ENCODE measurements around the gene TOMM5. TPM values are rescaled to one million over a fixed set of nuclear protein-coding genes. Genes with fewer than 3 reads are reported as not detected.

The TOMM5 gene
- polyA plus RNA-seq, 1 of the 3 experiments (the other 2 are of a cell fraction) = 255 TPM

DNA sequence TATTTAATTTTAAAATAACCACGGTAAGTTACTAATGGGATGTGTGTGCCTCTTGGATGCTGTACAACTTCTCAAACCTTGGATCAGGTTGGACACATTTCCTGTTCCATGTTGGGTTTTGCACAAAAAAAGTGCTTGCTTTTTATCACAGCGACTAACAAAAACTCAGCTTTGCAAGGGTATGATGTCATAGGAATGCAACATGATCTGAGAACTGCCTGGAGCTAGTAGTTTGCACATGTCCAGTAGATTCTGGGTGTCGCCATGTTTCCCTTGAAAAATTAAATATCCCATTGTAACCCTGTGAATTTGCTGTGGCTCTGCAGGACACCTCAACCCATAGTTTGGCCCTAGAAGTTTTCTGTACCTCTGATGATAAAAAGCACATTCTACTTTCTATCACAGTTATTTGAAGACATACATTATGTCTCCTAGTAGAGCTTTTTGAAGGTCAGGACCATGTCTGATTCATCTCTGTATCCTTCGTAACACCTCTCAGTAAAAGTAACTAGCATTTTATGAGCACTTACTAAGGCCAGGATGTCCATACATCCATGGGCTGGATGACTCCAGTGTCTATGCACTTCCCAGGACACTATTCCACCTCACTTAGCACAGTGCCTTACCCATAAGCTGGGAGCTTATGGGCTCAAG lies 46.8 kb upstream of the TOMM5 start (continued):
- TF ChIP-seq, protein P1, sequence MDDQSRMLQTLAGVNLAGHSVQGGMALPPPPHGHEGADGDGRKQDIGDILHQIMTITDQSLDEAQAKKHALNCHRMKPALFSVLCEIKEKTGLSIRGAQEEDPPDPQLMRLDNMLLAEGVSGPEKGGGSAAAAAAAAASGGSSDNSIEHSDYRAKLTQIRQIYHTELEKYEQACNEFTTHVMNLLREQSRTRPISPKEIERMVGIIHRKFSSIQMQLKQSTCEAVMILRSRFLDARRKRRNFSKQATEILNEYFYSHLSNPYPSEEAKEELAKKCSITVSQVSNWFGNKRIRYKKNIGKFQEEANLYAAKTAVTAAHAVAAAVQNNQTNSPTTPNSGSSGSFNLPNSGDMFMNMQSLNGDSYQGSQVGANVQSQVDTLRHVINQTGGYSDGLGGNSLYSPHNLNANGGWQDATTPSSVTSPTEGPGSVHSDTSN (IDR thresholded peaks at IDR 0.05) = no peak
- TF ChIP-seq FOSL2 (IDR thresholded peaks at IDR 0.05; ENCODE audit: borderline replicate concordance, low read depth) (no peak), MEF2A (IDR thresholded peaks at IDR 0.05; ENCODE audit: borderline replicate concordance, low read depth) (no peak), JUND (IDR thresholded peaks at IDR 0.05) (no peak), GATA2 (CRISPR knock-in tag; IDR thresholded peaks at IDR 0.05) (no peak), NFIC (IDR thresholded peaks at IDR 0.05; ENCODE audit: borderline replicate concordance) (no peak), EZH2phosphoT487 (IDR thresholded peaks at IDR 0.05; ENCODE audit: borderline replicate concordance, low read depth) (no peak), SIN3A (IDR thresholded peaks at IDR 0.05; ENCODE audit: borderline replicate concordance, low read depth, low read length) (no peak)
- TF ChIP-seq, protein P2, sequence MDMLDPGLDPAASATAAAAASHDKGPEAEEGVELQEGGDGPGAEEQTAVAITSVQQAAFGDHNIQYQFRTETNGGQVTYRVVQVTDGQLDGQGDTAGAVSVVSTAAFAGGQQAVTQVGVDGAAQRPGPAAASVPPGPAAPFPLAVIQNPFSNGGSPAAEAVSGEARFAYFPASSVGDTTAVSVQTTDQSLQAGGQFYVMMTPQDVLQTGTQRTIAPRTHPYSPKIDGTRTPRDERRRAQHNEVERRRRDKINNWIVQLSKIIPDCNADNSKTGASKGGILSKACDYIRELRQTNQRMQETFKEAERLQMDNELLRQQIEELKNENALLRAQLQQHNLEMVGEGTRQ (IDR thresholded peaks at IDR 0.05; ENCODE audit: borderline replicate concordance, low read depth, low read length) = no peak
- TF ChIP-seq, protein P3, sequence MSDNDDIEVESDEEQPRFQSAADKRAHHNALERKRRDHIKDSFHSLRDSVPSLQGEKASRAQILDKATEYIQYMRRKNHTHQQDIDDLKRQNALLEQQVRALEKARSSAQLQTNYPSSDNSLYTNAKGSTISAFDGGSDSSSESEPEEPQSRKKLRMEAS (IDR thresholded peaks at IDR 0.05; ENCODE audit: low read depth) = no peak

DNA sequence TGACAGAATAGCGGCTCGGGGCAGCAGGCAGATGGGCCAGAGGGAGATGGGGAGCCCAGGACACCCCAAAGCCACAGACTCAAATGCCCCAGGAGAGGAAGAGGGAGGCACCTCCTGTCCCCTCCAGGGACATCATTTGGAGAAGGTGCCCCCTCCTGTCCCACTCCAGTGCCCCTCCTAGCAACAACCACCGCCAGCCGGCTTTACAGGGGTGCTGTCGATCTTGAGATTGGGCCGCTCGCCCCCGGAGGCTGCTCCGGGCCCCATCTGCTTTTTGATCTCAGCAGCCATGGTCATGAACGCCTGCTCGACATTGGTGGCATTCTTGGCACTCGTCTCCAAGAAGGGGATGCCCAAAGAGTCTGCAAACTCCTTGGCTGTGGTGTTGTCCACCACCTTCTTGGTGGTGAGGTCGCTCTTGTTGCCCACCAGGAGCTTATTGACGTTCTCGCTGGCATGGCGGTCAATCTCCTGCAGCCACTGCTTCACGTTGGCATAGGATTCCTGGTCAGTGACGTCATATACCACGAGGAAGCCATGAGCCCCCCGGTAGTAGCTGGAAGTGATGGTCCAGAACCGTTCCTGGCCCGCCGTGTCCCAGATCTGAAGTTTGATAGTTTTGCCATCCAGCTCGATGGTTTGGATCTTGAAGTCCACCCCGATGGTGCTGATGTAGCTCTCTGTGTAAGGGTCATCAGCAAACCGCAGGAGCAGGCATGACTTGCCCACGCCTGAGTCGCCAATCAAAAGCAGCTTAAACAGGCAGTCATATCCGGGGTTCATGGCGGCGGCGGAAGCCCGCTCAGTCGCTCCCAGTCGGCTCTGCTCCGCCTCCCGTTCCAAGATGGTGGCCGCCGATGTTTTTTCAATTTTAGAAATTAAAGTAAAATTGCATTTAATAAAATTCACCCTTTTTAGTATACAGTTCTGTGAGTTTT lies 44.4 kb upstream of the TOMM5 start:
- Histone ChIP-seq H4K20me1 (ENCODE audit: insufficient read depth) (no peaks in the 10 kb centered on the region), H3K9me2 (no peaks in the 10 kb centered on the region), H3K4me3 (ENCODE audit: low read depth in 2 of 2, low read length in 1 of 2) (no peak overlapping the region), H3K9ac (no peak overlapping the region), H2AFZ (ENCODE audit: low read depth) (no peak overlapping the region), H3K4me1 (ENCODE audit: control insufficient read depth in 1 of 2, insufficient read depth in 2 of 2, low read depth in 1 of 2, low read length in 1 of 2) (no peaks in the 10 kb centered on the region), H3F3A (replicated peaks; ENCODE audit: insufficient read depth) (no peaks in the 10 kb centered on the region), H3K9me3 (no peaks in the 10 kb centered on the region), H3K27me3 (ENCODE audit: insufficient read depth) (no peaks in the 10 kb centered on the region; the same call in 1 of the 2 replicates), H3K36me3 (replicated peaks in 1 of 2; ENCODE audit: control insufficient read depth in 1 of 2, insufficient read depth in 2 of 2, low read length in 1 of 2) (no peaks in the 10 kb centered on the region), H3K4me2 (no peak overlapping the region), H3K79me2 (ENCODE audit: insufficient read depth) (no peaks in the 10 kb centered on the region), H3K27ac (ENCODE audit: low read depth in 2 of 2, low read length in 1 of 2) (no peak overlapping the region)
- POLR2A ChIA-PET = no interaction called here
- WGBS (ENCODE audit: low lambda C conversion rate) = 77% methylated on average over 33 of the region's 39 CpGs
- TF ChIP-seq MEF2A (IDR thresholded peaks at IDR 0.05; ENCODE audit: borderline replicate concordance, low read depth) (no peak), RAD21 (IDR thresholded peaks at IDR 0.05; ENCODE audit: low read length) (no peak)
- TF ChIP-seq, protein P4, sequence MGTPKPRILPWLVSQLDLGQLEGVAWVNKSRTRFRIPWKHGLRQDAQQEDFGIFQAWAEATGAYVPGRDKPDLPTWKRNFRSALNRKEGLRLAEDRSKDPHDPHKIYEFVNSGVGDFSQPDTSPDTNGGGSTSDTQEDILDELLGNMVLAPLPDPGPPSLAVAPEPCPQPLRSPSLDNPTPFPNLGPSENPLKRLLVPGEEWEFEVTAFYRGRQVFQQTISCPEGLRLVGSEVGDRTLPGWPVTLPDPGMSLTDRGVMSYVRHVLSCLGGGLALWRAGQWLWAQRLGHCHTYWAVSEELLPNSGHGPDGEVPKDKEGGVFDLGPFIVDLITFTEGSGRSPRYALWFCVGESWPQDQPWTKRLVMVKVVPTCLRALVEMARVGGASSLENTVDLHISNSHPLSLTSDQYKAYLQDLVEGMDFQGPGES (IDR thresholded peaks at IDR 0.05; ENCODE audit: low read depth, low read length) = no peak
- CTCF ChIA-PET = interaction anchor here (1.1 kb wide), 1 partner anchor 15 kb away, joined by 3 read pairs; no protein-coding TSS in a partner anchor
- no peak for DNase-seq
